Panc1 (cell line): ENCODE results near the gene PPWD1.

Experiments used
- CTCF ChIP-seq: fragments of 450-650 bp; IDR thresholded peaks from 2 replicates; pipeline ENCODE4 v1.5.1; 2017; ENCODE audit warnings: mild to moderate bottlenecking
- POLR2AphosphoS5 ChIP-seq: IDR thresholded peaks from 2 replicates; pipeline ENCODE4 v1.6.1; 2012; ENCODE audit warnings: mild to moderate bottlenecking, low read depth, low read length, moderate library complexity
- REST ChIP-seq, 2 experiments: IDR thresholded peaks; 2 replicates each; pipeline ENCODE4 v1.6.1; 2011 to 2012; ENCODE audit warnings: low read depth in 2 of 2, control low read depth in 1 of 2, low read length in 1 of 2, mild to moderate bottlenecking in 1 of 2, moderate library complexity in 1 of 2; ENCODE audit not compliant: insufficient read depth in 1 of 2
- SIN3A ChIP-seq: IDR thresholded peaks from 2 replicates; pipeline ENCODE4 v1.6.1; 2012; ENCODE audit warnings: low read depth, mild to moderate bottlenecking, low read length, moderate library complexity, borderline replicate concordance; ENCODE audit not compliant: insufficient read depth

GRCh38 chr5:65563777-65564176 lies 681 bp downstream of the PPWD1 start:
- TF ChIP-seq CTCF: no peak
- TF ChIP-seq SIN3A: no peak
- no peak for TF ChIP-seq POLR2AphosphoS5
- no peak for TF ChIP-seq REST (IDR thresholded peaks at IDR 0.05; ENCODE audit: insufficient read depth in 1 of 2, low read depth in 2 of 2, low read length in 1 of 2)
